SKM-1 treated with dmso at 0.1 percent for 144 hours (cell line): ENCODE data around the gene MYRFL.
"Not testable (repeated sequence)": the region's sequence is repeated elsewhere in the genome, so short reads cannot be mapped to it uniquely, and the experiment has no call there.

Source experiments
- DNase-seq: peaks from one replicate; lab custom pipeline; 2025; ENCODE audit not compliant: unreplicated experiment; lab: John Stamatoyannopoulos, UW

Gene MYRFL

DNA sequence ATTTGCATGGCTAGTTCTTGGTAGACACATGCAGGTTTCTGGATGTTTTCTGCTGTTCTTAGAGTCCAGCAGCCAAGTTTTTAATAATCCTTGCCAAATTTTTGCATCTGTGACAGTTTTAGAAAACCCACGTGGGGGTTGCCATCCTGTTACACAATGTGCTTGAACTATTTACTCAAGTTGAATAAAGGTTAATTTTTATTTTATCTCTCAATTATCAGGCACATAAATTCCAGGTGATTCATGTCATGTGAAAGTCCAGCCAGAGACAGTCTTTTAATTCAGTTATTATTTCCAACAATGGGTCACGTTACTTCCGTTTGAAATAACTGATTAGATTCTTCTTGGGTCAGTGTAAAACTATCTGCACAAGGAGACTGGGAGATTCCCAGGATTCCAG, 15.7 kb downstream of the MYRFL start:
- no peak for DNase-seq

DNA sequence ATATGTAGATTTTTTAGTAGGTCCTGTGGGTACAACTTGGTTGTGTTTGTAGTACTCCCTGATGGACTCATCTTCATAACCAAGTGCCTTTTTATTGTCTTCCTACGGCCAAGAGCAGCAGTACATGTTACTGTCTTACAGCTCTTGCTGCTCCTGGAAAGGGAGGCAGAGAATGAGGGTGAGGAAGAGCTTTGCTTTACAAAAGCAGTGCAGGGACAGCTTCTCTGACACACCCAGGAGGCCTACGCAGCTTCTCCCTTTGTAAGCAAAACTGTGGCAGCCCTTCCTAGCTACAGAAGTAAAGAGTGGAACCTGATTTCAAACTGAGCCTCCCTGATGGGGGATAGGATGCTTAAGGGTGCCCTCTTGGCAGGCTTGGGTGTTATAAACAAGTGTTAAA, 18.6 kb downstream of the MYRFL start:
- no peak for DNase-seq

DNA sequence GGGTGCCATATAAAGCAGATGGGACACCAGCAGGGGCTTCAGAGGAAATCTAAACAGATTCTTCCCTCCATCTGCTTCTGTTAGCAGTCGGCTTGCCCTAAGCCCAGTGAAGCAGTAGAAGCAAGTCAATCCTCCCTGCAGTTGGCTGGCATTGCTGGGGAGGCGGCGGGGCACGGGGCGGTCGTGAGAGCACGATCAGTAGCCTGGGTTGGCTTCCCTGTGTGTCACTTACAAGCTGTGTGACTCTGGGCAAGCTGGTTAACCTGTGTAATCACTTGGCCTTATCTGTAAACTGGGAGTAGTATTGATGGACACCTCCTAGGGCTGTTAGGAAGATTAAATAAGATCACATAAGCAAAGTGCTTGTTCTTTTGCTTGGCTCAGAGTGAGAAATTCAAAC, 19.4 kb downstream of the MYRFL start:
- no peak for DNase-seq

DNA sequence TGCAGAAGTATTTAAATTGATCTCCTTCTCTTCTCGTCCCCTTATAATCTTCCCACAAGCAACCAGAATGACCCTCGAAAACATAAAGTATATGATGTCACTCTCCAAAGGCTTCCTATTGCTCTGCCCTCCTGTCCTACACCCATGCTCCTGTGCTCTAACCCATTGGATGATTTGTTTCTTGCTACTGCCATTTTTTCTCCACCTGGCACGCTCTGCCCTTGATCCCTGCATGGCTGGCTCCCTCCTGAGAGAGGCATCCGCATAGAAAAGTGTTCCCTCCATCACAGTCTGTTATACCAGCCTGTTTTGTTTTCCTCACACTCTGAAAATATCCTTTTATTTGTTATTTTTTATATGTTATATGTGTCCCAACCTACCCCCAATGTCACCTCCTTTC, 19.8 kb downstream of the MYRFL start:
- DNase-seq = no peak

DNA sequence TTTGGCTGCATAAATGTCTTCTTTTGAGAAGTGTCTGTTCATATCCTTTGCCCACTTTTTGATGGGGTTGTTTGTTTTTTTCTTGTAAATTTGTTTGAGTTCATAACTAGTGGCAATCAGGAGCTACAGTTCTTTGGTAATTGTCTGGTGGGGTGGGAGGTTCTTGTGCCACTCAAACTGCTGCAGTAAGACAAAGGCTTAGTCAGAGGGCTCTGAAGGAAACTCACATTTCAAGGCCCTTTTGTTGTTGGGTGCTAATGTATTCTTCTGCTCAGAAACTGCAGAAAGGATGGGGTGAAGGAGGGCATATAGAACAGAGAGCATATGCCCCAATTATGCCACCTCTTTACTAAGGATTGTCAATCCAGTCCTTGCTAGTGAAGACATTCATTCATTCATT, 21.9 kb downstream of the MYRFL start:
- DNase-seq = no peak

DNA sequence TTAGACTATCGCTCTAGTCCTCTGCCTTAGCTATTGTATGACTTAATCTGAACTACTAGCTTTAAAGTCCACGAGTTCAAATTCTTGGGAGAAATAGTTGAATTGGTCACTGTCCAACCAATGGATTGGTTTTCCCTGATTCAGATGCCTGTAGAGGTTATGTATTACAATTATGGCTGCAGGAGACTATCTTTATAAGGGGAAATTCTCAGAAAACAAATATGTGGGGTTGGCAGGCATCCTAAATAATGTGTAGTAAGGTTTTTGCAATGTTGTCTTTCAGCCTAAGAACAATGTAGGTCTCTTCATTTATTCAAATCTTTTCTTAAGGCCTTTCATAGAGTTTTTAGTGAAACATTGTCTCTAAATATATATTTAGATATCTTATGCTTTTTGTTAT, 26.9 kb downstream of the MYRFL start:
- DNase-seq = no peak

DNA sequence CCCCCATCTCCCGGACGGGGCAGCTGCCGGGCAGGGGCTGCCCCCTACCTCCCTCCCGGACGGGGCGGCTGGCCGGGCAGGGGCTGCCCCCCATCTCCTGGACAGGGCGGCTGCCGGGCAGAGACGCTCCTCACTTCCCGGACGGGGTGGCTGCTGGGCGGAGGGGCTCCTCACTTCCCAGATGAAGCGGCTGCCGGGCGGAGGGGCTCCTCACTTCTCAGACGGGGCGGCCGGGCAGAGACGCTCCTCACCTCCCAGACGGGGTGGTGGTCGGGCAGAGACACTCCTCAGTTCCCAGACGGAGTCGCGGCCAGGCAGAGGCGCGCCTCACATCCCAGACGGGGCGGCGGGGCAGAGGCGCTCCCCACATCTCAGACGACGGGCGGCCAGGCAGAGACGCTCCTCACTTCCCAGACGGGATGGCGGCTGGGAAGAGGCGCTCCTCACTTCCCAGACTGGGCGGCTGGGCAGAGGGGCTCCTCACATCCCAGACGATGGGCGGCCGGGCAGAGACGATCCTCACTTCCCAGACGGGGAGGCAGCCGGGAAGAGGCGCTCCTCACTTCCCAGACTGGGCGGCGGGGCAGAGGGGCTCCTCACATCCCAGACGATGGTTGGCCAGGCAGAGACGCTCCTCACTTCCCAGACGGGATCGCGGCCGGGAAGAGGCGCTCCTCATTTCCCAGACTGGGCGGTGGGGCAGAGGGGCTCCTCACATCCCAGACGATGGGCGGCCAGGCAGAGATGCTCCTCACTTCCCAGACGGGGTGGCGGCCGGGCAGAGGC, 28.3 kb downstream of the MYRFL start:
- DNase-seq = not testable (repeated sequence)

DNA sequence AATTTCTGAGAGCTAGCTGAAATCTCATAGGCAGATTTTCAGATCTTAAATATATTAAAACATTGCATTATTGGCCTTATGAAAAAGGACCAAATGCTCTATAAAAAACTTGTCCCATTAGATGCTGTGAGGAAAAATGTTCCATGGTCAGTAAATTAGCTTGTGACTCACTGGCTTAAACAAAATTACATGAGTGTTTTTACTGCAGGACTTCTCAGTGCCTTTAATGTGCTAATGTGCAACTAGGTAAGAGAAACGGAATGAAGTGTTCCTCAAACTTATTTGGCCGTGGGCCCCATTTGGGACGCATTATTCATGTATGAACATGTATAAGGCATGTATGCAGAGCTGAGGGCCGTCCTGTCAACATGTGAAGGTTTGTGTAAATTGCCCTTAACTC, 41.7 kb downstream of the MYRFL start:
- DNase-seq = no peak

DNA sequence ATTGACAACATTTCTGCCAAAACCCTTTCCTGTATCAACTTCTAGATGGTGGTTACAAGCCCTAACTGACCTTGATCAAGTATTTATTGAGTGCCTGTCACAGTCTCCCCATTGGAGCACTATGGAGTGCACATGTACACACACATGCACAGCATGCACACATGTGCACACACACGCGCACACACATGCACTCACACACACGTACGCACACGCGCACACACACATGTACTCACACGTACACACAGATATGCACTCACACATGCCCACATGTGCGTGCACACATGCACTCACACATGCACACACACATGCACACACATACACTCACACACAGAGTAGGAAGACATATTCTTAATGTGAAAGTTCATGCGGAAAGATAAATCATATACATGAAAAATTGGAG, 43.7 kb downstream of the MYRFL start:
- no peak for DNase-seq

DNA sequence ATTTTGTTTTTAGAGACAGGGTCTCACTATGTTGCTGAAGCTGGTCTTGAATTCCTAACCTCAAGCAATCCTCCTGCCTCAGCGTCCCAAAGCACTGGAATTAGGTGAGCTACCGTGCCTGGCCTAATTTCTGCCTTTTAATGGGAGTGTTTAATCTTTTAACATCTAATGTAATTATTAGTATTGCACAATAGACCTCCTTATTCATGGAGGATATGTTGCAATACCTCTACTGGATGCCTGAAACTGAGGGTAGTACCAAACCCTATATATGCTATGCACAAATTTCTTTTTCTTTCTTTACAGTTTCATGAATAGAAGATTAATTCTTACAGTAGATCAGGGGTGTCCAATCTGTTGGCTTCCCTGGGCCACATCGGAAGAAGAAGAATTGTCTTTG, 47.8 kb downstream of the MYRFL start:
- DNase-seq = no peak

DNA sequence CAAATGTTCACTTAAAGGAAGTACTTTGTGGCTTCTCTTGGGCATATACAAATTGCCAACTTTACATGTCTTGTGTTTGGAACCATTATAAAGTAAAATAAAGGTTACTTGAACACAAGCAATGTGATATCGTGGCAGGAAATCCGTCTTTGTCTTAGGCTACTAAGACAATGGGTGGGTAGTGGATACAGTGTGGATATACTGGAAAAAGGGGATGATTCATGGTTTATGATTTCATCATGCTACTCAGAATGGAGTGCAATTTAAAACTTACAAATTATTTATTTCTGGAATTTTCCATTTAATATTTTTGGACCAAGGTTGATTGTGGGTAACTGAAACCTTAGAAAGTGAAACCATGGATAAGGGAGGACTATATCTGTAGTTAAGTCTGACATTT, 48.4 kb downstream of the MYRFL start:
- no peak for DNase-seq

DNA sequence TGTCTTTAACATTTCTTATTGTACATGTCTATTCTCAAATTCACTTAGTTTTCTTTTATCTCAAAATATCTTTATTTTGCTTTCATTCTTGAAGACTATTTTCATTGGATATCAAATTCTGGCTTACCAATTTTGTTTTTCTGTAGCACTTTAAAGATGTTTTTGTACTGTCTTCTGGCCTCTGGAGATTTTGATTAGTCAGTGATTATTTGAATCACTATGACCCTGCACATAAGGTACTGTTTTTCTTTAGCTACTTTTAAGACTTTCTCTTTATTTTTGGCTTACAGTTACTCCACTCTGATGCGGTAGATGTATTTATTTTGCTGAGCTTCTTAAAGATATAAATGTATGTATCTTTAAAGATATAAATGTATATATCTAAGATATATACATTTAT, 49.6 kb downstream of the MYRFL start:
- no peak for DNase-seq

DNA sequence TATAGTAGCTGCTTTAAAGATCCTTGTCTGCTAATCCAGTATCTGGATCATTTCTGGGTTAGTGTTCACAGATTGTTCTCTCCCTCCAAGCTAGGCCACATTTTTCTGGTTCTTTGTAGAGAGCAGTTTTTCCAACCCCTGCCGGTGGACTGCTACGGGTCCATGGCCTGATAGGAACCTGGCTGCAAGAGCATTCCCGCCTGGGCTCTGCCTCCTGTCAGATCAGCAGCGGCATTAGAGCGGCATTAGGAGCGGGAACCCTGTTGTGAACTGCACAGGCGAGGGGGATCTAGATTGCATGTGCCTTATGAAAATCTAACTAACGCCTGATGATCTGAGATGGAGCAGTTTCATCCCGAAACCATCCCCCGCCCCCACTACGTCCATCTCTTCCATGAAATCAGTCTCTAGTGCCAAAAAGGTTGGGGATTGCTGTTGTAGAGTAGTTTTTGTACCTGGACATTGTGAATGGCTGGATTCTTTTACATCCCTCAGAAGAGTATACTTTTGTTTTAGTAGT, 50.4 kb downstream of the MYRFL start:
- no peak for DNase-seq

DNA sequence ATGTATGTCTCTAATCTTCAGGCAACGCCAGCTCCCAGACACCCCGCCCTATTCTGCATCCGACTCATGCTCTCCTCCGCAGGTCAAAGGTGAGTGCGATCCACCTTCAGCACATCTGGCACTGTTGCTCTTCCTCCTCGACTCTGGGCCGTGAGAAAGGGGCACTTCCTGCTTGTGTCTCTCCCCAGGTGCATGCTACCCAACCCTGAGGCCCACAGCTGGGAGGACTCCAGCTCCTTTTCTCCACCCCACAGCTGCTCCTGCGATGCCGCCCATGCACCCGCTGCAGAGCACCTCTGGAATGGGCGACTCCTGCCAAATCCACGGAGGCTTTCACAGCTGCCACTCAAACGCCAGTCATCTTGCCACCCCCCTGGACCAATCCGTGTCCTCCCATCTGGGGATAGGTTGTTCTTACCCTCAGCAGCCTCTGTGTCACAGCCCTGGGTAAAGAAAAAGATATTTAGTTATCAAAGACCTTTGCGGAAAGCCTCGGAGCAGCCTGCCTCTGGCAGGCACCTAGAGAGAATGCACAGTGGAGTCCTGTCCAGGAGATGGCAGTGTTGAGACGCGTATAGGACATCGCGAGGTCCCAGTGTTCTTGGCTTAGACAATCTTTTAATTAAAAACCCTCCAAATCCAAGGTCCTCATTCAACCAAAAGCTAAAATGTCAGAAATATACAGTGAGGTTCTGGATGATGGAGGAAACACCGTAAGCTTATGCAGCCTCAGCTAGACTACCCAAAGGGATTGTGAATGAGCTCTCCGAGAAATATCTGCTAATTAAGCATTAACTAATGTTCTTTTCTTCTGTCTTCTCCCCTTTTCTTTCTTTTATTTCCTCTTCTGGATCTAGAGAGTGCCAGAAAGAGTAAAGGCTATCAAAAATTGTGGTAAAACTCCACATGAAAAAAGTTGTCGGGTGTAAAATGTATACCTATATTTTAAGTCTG, 54.3 kb downstream of the MYRFL start:
- DNase-seq = peak; percentile 17

DNA sequence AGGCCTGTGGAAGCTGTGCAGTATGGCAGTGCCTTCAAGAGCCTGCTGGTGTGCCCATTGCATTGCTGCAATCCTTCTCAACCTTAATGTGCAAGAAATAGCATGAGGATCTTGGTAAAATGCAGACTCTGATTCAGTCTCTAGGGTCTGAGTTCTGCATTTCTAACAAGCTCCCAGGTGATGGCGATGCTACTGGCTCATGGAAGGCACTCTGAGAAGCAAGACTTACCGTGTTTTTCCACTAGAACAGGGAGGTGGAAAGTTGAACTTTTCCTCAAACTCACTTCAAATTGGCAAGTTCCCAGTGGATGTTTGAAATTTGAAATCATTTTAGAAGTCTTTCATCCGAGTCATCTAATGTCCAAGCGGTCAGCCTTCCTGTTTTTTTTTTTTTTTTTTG, 55.5 kb downstream of the MYRFL start:
- no peak for DNase-seq

DNA sequence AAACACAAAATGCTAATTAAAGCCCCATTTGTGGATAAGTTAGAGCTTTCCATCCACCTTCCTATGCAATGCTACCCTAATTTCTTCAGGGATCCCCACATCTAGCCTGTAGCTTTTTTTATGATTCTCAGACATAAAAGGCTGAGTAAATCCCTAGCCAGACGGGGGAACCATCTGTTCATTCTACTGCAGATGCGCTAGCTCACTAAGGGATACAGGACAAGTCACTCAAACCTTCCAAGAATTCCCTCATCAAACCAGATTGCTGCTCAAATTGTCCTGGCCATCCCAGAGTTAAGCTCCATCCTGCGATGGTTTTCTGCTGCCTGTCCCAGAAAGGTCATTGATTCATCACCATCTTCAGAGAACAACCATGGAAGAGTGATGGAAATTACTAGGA, 56.7 kb downstream of the MYRFL start:
- DNase-seq = no peak

DNA sequence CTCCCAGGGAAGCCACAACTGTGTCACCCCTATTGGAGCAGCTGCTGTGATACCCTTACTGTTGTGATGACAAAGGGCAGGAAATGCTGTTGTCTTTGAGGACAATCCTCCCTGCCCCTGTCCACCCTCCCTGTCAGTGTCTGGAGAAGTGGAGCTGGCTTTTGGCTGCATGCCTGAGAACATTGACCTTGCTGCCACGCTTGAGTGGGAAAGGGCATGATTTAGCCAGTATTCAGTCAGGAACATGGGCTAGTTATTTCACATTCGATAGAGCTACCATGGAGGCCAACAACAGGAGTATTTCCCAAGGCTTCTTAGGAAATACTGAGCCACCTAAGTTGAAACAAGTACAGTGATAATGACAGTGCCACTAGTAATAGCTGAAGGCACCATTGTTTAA, 59.4 kb downstream of the MYRFL start:
- no peak for DNase-seq

DNA sequence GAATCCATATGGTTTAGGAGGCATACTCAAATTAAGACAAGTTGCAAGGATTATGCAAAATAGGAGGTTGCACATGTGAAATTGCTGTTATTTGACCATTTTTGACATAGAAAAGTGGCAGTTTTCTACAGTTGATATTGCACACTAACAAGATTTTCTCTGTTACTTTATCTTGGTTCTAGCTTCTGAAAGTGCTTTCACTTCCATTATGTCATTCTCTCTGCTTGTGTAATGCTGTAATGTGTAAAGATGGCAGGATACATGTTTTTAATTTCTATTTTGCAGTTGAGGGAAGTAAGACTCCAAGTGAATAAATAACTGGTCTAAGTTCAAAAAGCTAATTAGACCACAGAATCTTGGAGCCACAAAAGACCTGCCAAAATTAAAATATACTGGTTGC, 60.6 kb downstream of the MYRFL start:
- DNase-seq = no peak

DNA sequence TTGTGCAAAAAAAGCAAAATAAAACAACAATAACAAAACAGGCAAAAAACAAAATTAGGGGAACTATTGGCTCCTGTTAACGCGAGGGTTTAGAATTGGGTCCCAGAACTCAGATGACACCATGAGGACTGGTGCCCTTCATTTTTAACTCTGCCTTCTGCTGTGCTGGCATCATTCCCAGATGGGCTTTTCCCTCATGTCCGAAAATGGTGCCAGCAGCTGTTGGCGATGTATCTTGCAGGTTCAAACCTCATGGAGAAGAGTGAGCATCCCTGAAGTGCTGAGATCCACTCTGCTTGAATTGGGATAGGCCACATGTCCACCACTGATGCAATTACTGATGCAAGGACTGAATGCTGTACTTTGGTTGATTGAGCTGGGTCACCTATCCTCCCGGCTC, 61.1 kb downstream of the MYRFL start:
- DNase-seq = no peak

DNA sequence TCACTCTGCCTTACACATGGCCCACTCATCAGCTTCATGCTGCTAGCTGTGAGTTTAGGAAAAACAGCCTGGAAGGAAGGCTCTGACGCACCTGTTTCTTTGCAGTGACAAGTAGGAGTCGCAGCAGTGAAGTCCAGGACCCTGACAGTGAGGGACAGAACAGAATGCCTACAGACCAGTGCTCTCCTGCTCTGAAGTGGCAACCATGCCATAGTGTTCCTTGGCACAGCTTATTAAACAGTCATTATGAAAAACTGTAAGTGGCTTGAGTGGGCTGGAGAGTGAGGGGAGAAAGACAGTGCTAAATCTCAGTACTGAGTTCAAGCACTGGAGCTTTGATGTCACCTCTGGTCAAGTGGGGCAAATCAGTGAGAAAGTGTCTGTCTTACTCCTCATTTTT, 61.7 kb downstream of the MYRFL start:
- no peak for DNase-seq

DNA sequence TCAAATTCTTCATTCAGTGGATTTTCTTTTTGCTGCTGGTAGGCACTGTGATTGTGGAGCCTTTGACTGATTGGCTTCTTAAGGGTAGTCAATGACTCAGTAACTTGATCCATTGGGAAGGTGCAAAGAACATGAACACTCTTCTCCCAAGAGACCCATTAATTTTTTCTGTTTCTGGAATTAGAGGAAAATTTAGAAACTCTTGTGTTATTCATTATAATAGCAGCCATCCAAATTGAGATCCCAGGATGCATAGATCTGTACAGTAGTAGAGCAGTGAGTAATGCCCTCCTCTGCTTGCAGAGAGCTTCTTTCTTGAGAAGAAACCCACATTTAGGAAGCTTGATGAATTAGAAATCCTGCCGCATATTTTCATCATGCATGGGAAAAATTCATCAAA, 63.9 kb downstream of the MYRFL start:
- DNase-seq = no peak

DNA sequence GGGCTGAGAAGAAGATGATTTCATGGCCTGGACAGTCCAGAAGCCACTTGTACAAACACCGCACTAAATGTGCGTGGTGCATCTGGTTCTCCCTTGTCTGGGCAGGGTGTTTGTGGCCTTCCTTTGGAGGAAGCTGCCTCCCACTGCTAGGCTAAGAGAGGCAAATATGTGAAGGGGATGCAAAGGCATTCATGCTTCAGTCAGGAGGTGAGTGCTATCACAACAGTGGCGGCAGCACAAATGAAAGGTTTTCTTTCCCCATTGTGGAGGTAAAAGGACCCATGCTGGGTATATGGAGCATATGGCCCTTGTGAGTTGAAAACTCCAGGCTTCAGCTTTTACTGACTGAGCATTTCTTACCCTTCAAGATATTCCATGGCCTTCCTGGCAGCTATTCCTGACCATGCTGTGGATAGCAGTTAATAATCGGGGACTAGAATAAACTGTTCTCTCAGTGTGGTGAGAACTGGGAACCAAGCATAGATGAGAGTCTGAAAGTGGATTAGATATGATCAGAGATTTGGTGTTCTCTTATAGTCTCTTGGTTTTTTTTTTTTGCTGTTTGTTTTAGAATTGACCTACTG, 69.9 kb downstream of the MYRFL start:
- DNase-seq = no peak
